Ramos (cell line): Measurements from ENCODE around the gene APEH.

Source experiments
- in situ Hi-C: fragments of 300-500 bp; cut with MboI; formaldehyde crosslinking; loops from one replicate; pipeline ENCODE4 v1.14.3; 2022; ENCODE audit warnings: low sequenced_read_pairs; ENCODE audit not compliant: unreplicated experiment

The APEH gene

DNA sequence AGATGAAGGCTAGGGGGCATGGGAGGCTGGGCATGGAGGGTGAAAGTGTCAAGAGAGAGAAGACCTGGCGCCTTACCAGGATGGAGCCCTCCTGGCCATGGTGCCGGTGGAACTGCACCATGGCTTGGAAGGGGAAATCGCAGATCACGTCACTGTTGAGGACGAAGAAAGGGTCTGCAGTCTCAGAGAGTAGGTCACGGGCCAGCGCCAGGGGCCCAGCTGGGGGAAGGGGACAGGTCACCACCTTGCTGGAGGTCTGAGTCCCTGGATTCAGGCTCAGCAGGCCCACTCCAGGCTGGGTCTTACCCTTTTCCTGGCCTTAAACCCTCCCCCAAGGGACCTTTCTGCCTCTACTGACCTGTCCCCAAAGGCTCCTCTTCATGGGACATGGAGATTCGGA, 48.7 kb downstream of the APEH start:
- in situ Hi-C loops: no loop called here

- in situ Hi-C loops: no loop called here
Measured at GRCh38 chr3:49723296-49723627, 49.1 kb downstream of the APEH start.

DNA sequence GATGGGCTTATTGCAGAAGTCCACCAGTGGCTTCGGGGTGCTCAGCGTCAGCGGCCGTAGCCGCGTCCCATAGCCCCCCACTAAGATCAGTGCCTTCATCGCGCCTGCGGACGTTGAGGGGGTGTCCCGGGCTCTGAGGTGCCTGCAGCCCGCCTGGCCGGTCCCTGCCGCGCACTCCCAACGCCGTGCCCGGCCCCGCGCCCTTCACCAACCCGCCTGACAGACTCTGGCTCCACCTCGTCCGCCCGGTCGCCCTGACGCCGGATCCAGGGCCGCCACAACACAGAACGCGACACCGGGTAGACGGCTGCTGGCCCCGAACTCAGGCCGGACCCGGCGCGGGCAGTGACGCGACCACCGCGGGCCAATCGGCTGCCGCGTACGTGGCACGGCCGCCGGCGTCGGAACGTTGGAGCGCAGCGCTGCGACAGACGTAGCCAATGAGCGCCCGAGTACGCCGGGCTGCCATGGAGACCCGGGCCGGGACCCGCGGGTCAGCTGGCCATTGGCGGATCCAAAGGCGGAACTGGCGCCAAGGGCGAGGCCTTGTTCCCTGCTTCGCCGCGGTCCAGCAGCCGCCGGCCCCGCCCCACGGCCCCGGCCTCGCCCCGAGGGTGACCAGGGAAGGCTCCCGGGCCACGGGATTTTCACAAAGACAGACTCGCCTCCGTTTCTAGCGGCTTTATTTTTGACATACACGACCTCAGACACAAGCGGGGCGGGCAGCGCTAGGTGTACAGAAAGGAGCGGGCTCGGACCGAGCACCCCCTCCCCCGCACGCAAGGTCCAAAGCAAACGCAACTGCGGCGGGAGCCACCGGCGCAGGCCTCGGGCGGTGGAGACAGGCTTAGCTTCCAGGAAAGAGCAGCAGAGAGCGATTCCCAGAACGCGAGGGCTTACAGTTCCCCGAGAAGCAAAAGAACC, 49.7 kb downstream of the APEH start, which contains the start of gene GMPPB:
TSS of gene GMPPB (minus strand) at position 324 of the 924 bp plus-strand sequence. CDS start at position 99, 225 bp downstream.
- in situ Hi-C loops: no loop called here

DNA sequence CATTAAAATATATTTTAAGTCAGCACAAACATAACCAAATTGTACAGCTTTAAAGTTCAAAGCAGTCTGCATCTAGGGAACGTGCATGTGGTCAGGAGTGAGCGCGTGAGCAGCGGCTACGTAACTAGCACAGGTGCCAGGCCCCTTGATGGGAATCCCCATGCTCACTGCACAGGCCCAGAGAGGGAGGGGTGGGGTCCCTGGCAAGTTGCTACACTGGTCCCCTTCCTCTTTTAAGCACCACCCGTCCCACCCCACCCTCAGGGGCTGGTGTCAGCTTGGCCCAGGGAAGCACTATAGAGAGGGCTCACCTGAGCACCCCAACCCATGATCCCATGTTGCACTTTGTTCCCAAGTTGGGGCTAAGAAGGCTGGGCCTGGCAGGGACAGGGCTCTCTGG, 50.4 kb downstream of the APEH start:
- in situ Hi-C loops: no loop called here

DNA sequence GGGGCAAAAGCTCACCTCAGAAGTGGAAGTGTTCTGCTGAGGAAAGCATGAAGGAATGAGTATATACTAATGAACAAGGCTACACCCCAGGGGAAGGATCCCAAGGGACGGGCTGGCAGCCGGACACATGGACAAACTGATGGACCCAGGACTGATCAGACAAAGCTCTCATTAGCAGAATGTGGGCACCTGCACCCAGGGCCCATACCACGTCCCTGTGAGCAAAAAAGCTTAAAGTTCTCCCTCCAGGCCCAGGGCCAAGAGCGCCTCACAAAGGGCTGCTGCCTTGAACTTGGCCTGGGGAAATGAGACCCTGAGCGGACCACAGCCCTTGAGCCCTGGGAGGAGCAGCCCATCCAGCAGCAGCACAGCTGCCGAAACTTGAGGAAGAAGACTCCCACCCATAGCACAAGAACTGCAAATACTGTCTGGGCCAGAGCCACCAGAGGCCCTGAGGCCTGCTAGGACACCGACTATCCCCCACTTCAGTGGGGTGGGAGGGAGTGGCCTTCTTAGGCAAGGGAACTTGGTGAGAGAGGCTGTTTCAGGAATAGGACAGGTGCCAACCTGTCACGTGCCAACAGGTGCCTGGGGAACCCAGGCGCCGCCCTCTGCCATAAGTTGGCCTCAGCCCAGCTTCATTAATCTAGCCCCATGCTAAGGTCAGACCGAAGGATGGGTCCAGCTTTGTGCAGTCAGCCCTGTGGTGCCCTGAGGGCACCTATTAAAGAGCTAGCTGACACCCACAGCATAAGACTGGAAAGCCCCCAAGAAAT, 51.9 kb downstream of the APEH start:
- in situ Hi-C loops: no loop called here

DNA sequence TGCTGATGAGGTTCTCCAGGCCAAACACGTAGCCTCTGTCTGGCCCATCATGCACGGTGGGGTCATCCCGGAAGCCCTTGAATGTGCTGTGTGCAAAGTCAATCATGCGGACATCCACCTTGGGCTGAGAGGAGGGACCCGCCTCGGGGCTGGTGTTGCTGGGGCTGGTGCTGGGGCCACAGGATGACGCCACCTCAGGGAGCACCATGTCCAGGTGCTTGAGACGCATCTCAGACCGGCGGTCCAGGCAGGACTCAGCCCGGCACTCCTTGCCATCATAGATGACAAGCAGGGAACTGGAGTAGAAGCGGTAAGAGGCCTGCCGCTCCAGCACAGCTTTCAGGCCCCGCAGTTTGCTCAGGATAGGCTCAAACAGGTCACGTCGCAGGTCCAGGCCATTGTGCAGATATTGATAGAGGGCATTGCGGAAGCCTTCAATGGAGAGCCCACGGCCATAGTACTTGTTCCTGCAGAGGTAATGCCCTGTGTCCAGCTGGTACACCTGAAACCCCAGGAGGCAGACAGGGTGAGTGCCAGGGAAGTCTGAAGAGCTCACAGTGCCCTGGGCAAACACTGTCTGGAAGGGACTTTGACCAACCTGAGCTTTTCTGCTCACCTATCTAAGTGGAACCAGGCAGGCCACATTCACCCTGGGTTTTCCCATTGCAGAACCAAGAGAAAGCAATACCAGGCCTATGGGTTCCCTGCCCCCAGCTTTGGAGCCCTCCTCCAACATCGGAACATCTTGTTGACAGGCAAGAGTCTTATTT, 53.2 kb downstream of the APEH start:
- in situ Hi-C loops: no loop called here

DNA sequence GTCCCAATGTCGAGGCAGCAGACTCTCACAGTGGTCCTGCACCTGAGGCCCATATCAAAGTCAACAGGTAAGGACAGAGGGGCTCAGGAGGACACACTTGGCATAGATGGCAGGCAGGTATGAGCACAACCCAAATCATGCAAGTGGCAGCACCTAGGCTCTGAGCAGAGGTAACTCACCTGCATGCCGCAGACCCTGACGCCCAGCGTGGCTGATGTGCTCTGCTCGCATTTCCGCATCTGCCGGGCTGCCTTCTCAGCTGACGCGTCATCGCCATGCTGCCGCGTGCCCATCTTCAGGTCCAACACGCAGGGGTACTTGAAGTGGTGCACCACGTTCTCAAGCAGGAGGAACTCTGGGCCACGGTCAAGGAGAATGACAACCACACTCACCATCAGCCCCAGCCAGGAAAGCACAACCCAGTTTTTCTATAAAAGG, 53.8 kb downstream of the APEH start:
- in situ Hi-C loops: no loop called here

- in situ Hi-C loops: no loop called here
Measured at GRCh38 chr3:49729966-49730609, 55.9 kb downstream of the APEH start.

DNA sequence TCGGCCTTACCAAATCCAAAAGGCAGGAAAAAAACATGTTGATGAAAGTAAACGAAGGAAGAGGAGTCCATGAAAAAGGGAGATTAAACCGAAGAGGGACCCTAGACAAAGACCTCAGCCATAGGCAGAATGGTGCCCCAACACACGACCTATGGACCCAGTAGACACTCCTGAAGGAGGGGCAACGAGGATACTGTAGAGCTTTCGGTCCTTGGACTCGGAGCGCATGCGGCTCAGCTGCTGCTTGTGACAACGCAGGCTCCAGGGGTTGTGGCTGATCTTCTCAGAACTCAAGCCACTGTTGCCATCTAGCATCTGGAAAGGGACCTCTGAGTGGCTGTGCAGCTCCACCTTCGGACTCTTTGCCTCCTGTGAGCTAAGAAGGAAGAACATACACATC, 58.4 kb downstream of the APEH start:
- in situ Hi-C loops: no loop called here

DNA sequence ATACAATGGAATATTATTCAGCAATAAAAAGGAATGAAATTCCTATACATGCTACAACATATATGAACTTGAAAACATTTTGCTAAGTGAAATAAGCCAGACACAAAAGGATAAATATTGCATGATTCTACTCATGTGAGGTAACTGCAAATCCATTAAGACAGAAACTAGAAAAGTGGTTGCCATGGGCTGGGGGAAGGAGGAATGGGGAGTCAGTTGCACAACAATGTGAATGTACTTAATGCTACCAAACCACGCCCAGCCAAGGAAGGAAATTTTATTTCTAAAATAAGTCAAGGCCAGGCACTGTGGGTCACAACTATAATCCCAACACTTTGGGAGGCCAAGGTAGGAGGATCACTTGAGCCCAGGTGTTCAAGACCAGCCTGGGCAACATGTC, 59.4 kb downstream of the APEH start:
- in situ Hi-C loops: no loop called here
